Measurements from ENCODE around the gene EXOC6B.

DNA sequence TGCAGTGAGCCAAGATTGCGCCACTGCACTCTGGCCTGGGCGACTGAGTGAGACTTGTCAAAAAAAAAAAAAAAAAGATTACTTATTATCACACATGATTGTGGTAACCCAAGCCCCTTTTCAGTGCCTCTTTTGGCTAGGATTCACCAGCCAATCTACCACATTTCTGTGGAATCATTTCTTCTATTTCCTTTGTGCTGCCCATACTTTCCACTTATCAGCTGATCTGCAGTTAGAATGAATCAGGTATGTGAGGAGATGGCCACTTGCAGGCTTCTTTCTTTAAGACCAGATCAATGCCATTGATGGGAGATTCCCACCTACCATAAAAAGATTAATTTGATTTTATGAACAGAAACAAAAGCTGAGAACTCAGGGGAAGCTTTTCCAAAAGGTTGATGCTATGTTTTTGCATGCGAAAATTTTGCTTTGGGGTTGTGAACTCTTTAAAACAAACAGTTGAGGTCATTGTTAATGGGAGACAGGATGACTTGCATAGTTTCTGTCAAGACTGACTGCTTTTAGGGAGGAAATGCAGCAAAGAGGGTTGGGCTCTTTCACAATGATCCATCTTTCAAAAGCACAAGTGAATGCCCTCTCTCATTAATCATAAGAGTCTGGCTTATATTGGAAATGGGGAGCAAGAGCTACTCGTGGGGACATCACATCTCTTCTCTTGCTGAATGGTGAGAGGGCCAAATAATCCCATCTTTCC is 611.2 kb downstream of the EXOC6B start:
- no peak for TF ChIP-seq EZH2phosphoT487 (IDR thresholded peaks at IDR 0.05; ENCODE audit: low read depth)
- TF ChIP-seq, protein P1, sequence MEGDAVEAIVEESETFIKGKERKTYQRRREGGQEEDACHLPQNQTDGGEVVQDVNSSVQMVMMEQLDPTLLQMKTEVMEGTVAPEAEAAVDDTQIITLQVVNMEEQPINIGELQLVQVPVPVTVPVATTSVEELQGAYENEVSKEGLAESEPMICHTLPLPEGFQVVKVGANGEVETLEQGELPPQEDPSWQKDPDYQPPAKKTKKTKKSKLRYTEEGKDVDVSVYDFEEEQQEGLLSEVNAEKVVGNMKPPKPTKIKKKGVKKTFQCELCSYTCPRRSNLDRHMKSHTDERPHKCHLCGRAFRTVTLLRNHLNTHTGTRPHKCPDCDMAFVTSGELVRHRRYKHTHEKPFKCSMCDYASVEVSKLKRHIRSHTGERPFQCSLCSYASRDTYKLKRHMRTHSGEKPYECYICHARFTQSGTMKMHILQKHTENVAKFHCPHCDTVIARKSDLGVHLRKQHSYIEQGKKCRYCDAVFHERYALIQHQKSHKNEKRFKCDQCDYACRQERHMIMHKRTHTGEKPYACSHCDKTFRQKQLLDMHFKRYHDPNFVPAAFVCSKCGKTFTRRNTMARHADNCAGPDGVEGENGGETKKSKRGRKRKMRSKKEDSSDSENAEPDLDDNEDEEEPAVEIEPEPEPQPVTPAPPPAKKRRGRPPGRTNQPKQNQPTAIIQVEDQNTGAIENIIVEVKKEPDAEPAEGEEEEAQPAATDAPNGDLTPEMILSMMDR (IDR thresholded peaks at IDR 0.05; ENCODE audit: low read depth, low read length) = no peak
